Activated CD4-positive, alpha-beta T cell treated with anti-CD3 and anti-CD28 coated beads, Interleukin-2, amount 50 U/mL, for 24 hours (primary cell): ENCODE measurements around the gene NEK7.

Experiments used
- DNase-seq, 2 donors: peaks; one replicate each; pipeline ENCODE4 v3.0.0-alpha.2; 2020; ENCODE audit warnings: low read depth in 1 of 2, low spot score in 1 of 2

NEK7 gene

GRCh38 chr1:198254521-198254920 lies 97.7 kb downstream of the NEK7 start:
- DNase-seq = no peak

DNA sequence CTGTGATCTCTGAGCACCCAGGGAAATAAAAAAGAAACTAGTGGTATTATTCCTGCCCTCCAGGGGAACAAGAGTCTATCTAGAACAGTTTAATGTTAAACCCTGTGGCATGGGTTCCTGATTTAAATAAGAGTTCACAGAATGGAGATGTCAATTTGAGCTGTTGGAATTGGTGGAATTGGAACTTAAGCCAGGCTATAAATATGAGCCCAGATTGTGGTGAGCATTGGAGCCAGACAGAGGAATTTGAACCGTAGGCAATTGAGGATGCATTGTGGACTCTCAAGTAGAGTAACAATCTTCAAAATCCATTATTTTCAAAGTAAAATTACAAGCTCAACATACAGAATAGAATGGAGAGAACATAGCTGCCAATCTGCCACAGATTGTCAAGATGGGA lies 98.2 kb downstream of the NEK7 start:
- DNase-seq = no peak

GRCh38 chr1:198255784-198256183 lies 99.0 kb downstream of the NEK7 start:
- DNase-seq = no peak

GRCh38 chr1:198258491-198258890 lies 101.7 kb downstream of the NEK7 start:
- no peak for DNase-seq

- DNase-seq = no peak
These were observed 102.7 kb downstream of the NEK7 start for GRCh38 chr1:198259333-198260074.

DNA sequence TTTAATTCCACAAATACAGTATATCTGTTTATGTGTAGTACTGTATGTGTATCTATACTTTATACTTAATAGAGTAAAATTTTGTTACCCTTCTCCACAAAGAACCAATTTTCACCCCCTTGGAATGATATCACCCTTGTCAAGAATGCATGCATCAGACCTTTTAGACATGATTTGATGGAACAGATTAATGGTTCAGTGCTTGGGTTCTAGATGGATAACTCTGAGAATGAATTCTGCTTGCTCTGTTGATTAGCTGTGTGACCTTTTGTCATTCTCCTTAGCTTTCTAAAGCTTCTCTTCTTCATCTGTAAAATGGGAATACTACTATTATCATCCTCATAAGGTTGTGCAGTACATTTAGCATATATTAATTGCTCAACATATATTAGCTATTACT lies 105.1 kb downstream of the NEK7 start:
- no peak for DNase-seq

- no peak for DNase-seq
These were observed 106.4 kb downstream of the NEK7 start for GRCh38 chr1:198263186-198263585.

DNA sequence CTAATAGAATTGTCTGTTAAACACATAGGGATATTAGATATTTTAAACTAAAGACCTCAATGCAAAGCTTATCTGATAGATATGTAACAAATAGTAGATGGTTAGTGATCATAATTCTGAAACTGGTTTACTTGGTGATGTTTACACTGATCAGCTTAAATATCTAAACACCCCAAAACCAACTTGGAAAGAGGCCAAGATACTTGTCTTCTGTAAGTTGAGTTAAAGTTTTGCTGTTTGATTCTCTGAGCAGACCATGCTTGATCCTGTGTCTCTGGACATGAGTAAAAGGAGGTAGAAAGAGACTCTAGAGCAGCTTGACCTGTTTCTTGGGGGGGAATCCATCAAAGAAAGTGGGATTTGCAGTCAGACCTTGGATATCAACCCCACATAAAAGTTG lies 107.5 kb downstream of the NEK7 start:
- no peak for DNase-seq

DNA sequence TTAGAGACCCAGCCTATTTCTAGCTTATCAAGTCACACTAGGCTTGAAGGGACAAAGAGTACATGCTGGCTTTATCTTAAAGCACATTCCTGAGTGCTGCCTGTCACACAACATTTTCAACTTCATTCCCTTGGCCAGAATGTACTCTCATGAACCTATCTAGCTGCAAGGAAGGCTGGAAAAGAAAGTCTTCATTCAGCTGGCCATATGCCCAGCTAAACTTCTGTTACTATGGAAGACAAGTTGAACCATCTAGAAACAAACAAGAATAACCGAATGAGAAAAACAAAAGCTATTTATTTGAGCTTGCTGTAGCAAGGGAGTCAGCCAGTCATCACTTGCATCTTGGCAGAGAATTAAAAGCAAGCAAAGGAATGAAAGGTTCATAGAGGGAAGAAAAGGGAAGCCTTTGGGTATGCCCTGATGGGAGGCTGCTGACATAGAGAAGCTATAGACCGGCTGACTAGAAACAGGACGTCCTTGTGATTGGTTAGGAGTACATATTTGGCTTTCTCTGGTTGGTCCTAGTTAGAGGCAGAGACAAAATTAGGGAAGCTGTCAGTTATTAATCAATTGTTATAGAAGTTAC lies 108.4 kb downstream of the NEK7 start:
- DNase-seq = no peak

DNA sequence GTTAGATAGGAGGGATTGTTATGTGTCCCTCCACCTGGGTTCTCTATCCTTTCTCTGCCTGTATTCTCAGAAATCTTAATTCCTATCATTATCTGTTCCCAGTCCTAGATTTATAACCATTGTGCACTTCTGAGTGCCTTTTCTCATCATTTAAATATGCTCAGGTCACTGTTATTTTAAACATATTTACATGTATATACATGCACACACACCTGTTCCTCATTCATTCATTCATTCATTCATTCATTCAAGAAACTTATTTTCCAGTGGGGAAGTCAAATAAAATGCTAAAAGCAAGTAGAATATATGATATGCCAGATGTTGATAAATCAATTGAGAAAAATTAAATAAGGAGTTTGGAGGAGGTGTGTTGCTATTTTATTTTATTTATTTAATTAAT lies 110.3 kb downstream of the NEK7 start:
- DNase-seq = no peak

GRCh38 chr1:198267921-198268320 lies 111.1 kb downstream of the NEK7 start:
- DNase-seq = no peak

- DNase-seq = no peak
These were observed 112.2 kb downstream of the NEK7 start for GRCh38 chr1:198268784-198269645.

- DNase-seq = no peak
These were observed 112.8 kb downstream of the NEK7 start for GRCh38 chr1:198269646-198269940.

GRCh38 chr1:198270273-198270828 lies 113.6 kb downstream of the NEK7 start:
- no peak for DNase-seq

DNA sequence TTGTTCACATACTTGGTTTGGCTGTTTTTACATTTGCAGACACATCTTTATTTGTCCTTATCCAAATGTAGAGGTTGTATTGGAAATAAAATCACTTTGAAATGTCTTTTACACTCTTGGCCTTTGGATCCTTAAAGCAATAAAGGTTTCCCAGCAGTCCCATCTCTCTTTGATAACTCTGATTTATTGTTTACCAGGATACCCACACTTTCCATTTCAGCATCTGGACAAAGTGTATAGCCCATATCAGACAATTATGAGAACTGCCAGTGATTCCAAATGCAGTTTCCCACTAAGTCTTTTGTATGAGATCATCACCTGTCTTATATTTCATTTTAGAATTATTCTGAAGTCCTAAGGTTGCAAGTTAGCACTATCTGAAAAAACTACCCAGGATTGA lies 114.7 kb downstream of the NEK7 start:
- no peak for DNase-seq

DNA sequence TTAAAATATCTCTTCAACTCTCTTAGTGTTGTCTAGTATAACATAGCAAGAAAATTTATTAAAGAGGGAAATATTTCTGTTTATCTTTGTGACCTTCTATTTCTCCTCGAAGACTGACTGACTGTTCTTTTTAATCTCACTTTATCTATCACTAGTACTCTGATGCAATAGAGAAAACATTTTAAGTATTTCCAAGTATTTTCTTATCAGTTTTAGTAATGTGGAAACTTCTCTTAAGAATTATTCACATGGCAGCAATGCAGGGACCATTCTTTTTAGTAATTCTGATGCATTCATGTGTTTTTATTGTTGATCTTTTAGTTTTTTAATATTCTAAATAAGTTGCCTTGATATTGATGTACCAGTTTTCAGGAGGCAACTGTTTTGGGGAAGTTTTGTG lies 115.7 kb downstream of the NEK7 start:
- DNase-seq = no peak

DNA sequence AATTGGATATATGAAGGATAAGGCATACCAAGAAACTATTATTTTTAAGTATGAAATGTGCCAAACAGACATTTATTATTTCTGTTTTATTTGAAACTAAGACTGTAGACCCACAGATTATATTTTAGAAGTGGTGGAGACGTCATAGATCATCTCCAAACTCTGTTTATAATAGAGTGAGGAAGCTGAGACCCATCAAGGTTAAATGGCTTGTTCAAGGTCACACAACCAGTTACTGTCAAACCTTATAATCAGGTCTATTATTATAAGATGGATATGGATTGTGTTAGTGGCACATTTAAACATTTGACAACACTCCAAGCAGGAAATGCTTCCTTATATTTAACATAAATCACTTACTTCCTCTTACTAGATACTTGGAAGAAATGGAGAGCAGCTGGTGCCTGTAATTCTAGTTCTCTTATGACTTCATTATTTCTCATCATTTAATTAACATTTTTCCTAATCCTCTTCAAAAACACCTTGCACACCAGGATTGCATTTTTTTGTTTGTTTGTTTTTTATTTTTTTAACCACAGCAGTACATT lies 117.0 kb downstream of the NEK7 start:
- no peak for DNase-seq

DNA sequence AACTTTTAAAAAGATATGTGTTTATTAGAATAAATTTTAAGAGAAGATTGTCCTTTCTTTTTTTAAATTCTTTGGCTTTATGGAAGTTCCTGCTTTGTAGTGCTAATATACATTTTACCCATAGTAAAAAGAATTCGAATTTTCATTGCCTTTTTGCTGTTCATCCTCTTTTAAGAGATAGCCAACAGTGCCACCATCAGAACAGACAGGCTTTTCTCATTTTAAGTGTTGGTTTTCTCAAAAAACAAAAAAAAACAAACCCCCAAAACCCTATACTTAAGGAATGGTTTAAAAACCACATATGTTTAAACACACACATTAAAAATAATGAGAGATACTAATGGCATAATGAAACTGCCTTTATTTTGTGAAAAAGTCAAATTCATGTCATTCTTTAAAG lies 118.8 kb downstream of the NEK7 start:
- no peak for DNase-seq

DNA sequence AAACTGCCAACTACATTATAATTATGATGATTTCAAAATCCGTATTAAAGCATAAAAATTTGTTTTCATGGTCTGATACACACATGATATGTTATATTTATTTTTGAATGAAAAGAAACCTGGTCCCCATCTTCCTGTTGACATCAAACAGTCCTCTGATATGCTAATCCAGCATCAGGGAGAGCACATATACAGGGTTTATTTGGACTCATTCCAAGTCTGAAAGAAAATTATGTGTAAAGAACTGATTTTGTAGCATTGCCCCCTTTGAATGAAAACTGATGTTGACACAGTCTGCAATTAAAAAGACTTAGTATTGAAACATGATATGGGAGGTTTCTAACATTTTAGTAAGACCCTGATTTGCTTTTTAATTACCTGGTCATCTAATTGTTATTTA lies 119.4 kb downstream of the NEK7 start:
- DNase-seq = no peak

DNA sequence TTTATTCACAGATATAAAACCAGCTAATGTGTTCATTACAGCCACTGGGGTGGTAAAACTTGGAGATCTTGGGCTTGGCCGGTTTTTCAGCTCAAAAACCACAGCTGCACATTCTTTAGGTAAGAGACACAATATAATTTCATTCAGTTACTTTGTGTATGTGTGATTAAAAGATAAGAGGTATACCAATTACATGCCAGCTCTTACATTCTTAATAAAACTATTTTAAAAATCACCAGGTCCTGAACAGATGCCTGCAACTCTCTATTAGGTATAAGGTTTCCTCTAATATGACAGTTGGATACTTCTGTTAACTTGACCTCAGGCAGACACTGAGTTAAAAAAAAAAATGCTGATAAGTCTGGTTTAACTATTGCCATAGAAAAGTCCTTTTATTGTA lies 122.1 kb downstream of the NEK7 start:
- DNase-seq = no peak

GRCh38 chr1:198280080-198280479 lies 123.3 kb downstream of the NEK7 start:
- no peak for DNase-seq

DNA sequence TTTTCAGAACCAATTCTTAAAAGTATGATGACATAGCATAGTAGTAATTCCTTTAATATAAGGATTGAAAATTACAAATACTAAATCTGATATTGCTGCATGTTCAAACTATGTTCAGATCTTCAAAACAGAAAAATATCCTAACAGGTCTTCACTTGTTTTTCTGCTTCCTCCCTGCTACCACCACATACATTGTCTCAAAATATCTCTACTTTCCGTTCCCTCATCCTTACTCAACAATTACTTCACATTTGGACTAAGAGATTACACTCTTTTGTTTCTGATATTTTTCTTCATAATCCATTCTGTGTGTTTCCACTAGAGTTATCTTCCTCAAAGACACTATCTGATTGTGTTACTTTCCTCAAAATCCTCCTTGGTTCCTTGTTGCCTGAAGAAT lies 125.1 kb downstream of the NEK7 start:
- DNase-seq = no peak
